Aorta (tissue), 5 donors: Measurements from ENCODE around the gene KDM3B. TPM values are rescaled to one million over a fixed set of nuclear protein-coding genes. Genes with fewer than 3 reads are reported as not detected.
"Not testable (repeated sequence)": the region's sequence is repeated elsewhere in the genome, so short reads cannot be mapped to it uniquely, and the experiment has no call there.

Source experiments
- ATAC-seq: fragments of 200-7000 bp; cut with Tn5 transposase; one replicate; pipeline ENCODE4 v1.9.1; 2022; ENCODE audit warnings: moderate library complexity; ENCODE audit not compliant: low FRiP score
- DNase-seq, 2 donors: peaks; one replicate each; pipeline ENCODE4 v3.0.0-alpha.2; 2020
- H3K27ac ChIP-seq, 2 donors: one replicate each; pipeline ENCODE4 v1.5.1; 2013; ENCODE audit warnings: low read length in 2 of 2, mild to moderate bottlenecking in 2 of 2, moderate library complexity in 2 of 2, control low read depth in 1 of 2, inconsistent platforms in 1 of 2, low read depth in 1 of 2
- H3K27me3 ChIP-seq, 2 donors: one replicate each; pipeline ENCODE4 v1.6.1; 2013; ENCODE audit warnings: control low read depth in 1 of 2, low read length in 1 of 2, mild to moderate bottlenecking in 1 of 2, moderate library complexity in 1 of 2; ENCODE audit not compliant: insufficient read depth in 2 of 2, control insufficient read depth in 1 of 2
- H3K36me3 ChIP-seq, 2 donors: one replicate each; pipeline ENCODE4 v1.6.1; 2013; ENCODE audit warnings: control low read depth in 1 of 2, low read length in 1 of 2, mild to moderate bottlenecking in 1 of 2; ENCODE audit not compliant: insufficient read depth in 2 of 2, control insufficient read depth in 1 of 2
- H3K4me1 ChIP-seq, 2 donors: one replicate each; pipeline ENCODE4 v1.6.1; 2013; ENCODE audit warnings: low read length in 2 of 2, control low read depth in 1 of 2, mild to moderate bottlenecking in 1 of 2, moderate library complexity in 1 of 2; ENCODE audit not compliant: insufficient read depth in 2 of 2, control insufficient read depth in 1 of 2
- H3K4me3 ChIP-seq, 2 donors: one replicate each; pipeline ENCODE4 v1.5.1; 2013; ENCODE audit warnings: low read length in 2 of 2, control low read depth in 1 of 2, mild to moderate bottlenecking in 1 of 2
- H3K9me3 ChIP-seq: one replicate; pipeline ENCODE4 v1.6.1; 2013; ENCODE audit warnings: mild to moderate bottlenecking, low read length; ENCODE audit not compliant: control insufficient read depth
- WGBS, 2 donors: extraction: QIAGEN DNeasy Blood & Tissue Kit; methylation state at CpG; one replicate each; pipeline ENCODE4 v1.1.7; 2013; 5-methylcytosine and 5-hydroxymethylcytosine counted together
- intact Hi-C, 2 donors: fragments of 100-400 bp; cut with DNase I; formaldehyde crosslinking; loops; one replicate each; pipeline versions ENCODE4 v1.14.2 to v1.15.0; 2022
- polyA plus RNA-seq, 2 donors: library from polyadenylated mRNA; stranded (reverse); fragments of 200-250 nt; gene quantifications; one replicate each; pipeline ENCODE4 v1.2.3, GENCODE V29; 2013
- total RNA-seq, 2 donors: library from RNA; stranded (reverse); fragmentation: NEBNext Ultra II Directional; extraction: Animal tissue kit (Norgen Biotek cat#: 25700); gene quantifications; one replicate each; pipeline ENCODE4 v1.2.1, GENCODE V29; 2021
- donor health status: healthy with polysubstance abuse.
- donor health status: Bipolar disorder and iron deficiency.
- donor health status: DM: no; HTN: no; CAD: no.
- donor health status: DM: no; HTN: no; CAD: no.
- donor health status: DM: yes; HTN: yes; CAD: no.

KDM3B gene
- total and polyA plus RNA-seq, 4 donors = 17.4 to 66.0 (median 41.6) TPM

- no peak overlapping the region for H3K27ac ChIP-seq
- intact Hi-C loops = no loop called here
- 34 to 41% methylated on average over 3 of the region's 3 CpGs for WGBS, 2 donors
Observed at GRCh38 chr5:138370537-138370936, 18.1 kb downstream of the KDM3B start.

DNA sequence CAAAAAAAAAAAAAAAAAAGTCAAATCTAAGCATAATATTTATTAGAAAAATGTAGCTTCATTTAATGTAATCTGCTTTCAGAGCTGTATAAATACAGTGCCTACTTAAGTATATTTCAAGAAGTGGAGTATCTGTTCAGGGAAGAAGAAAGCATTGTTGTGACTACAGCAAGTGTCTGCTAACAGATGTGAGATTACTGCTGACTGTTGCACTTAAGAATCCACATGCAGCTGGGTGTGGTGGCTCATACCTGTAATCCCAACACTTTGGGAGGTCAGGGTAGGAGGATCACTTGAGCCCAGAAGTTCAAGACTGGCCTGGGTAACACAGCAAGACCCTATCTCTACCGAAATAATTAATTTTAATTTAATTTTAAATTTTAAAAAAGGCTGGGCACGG lies 19.0 kb downstream of the KDM3B start:
- WGBS, 2 donors = 93 to 94% methylated on average over 2 of the region's 2 CpGs
- H3K4me1 ChIP-seq = peaks cover 0 to 2% of the 10 kb centered on the region in 2 donors

More at GRCh38 chr5:138370537-138370936, 18.1 kb downstream of the KDM3B start:
- DNase-seq (no peak), ATAC-seq (no peak)
- Histone ChIP-seq H3K27me3 (no peaks in the 10 kb centered on the region), H3K36me3 (peaks cover 0 to 2% of the 10 kb centered on the region in 2 donors), H3K9me3 (no peaks in the 10 kb centered on the region), H3K4me1 (peaks cover 0 to 2% of the 10 kb centered on the region in 2 donors), H3K4me3 (no peak overlapping the region)

DNA sequence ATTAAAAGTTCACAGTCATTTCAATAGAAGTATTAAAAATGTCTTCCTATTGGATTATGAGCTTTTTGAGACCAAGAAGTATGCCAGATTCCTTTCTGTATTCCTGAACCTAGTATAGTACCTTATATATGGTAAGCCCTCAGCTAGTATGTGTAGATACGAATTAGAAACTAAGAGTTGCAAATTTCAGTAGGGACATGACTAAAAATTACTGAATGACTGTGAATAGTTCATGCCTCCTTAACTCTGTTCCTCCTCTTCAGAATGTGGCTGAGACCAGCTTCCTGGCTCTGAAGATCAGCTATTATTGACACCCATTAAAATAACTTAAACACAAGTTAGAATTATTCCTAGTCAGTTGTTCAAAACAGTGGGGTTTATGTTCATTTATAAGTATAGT lies 19.7 kb downstream of the KDM3B start:
- Histone ChIP-seq H3K36me3 (peaks cover 0 to 2% of the 10 kb centered on the region in 2 donors), H3K4me1 (no peaks in the 10 kb centered on the region), H3K9me3 (no peaks in the 10 kb centered on the region), H3K27ac (no peak overlapping the region), H3K27me3 (no peaks in the 10 kb centered on the region), H3K4me3 (no peak overlapping the region)
- intact Hi-C loops = no loop called here
- no peak for ATAC-seq
- DNase-seq = no peak
- WGBS, 2 donors = 76 to 78% methylated on average over 1 of the region's 1 CpG

More for the DNA sequence above, 19.0 kb downstream of the KDM3B start:
- Histone ChIP-seq H3K27me3 (no peaks in the 10 kb centered on the region), H3K27ac (no peak overlapping the region), H3K4me3 (no peak overlapping the region), H3K9me3 (no peaks in the 10 kb centered on the region), H3K36me3 (peaks cover 0 to 2% of the 10 kb centered on the region in 2 donors)
- intact Hi-C loops = no loop called here
- ATAC-seq (no peak), DNase-seq (no peak)

- H3K9me3 ChIP-seq = no peaks in the 10 kb centered on the region
- H3K4me1 ChIP-seq = no peaks in the 10 kb centered on the region
- DNase-seq = no peak
- H3K27me3 ChIP-seq = no peaks in the 10 kb centered on the region
- ATAC-seq = no peak
- H3K27ac ChIP-seq = no peak overlapping the region
- H3K4me3 ChIP-seq = no peak overlapping the region
- 67 to 76% methylated on average over 5 of the region's 5 CpGs for WGBS, 2 donors
- intact Hi-C loops = no loop called here
- H3K36me3 ChIP-seq = peaks cover 0 to 2% of the 10 kb centered on the region in 2 donors
Observed at GRCh38 chr5:138372653-138373052, 20.2 kb downstream of the KDM3B start.

DNA sequence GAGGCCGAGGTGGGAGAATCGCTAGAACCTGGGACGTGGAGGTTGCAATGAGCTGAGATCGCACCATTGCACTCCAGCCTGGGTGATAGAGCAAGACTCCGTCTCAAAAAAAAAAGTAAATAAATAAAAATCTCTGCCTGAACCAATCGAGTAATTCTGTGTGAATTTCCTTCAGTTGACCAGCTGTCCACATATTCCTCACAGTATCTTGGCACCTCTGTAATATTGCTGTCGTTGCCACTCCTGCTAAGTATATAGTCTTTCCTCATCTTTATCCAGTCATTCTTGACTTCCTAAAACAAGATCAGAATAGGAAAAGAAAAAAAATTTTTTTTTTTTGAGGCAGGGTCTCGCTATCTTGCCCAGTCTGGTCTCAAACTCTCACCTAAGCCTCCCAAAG lies 29.9 kb downstream of the KDM3B start:
- Histone ChIP-seq H3K4me3 (no peak overlapping the region), H3K36me3 (peaks cover 6 to 7% of the 10 kb centered on the region in 2 donors), H3K4me1 (no peaks in the 10 kb centered on the region), H3K27ac (no peak overlapping the region), H3K27me3 (no peaks in the 10 kb centered on the region), H3K9me3 (no peaks in the 10 kb centered on the region)
- intact Hi-C loops = no loop called here
- 94 to 96% methylated on average over 8 of the region's 8 CpGs for WGBS, 2 donors
- ATAC-seq = no peak
- no peak for DNase-seq

GRCh38 chr5:138385660-138386059 lies 33.2 kb downstream of the KDM3B start:
- DNase-seq (no peak), ATAC-seq (no peak)
- Histone ChIP-seq H3K9me3 (no peaks in the 10 kb centered on the region), H3K4me3 (no peak overlapping the region), H3K36me3 (peaks cover 5 to 7% of the 10 kb centered on the region in 2 donors), H3K4me1 (no peaks in the 10 kb centered on the region), H3K27me3 (no peaks in the 10 kb centered on the region), H3K27ac (no peak overlapping the region)
- intact Hi-C loops = no loop called here
- WGBS, 2 donors = 30% methylated on average over 1 of the region's 1 CpG

DNA sequence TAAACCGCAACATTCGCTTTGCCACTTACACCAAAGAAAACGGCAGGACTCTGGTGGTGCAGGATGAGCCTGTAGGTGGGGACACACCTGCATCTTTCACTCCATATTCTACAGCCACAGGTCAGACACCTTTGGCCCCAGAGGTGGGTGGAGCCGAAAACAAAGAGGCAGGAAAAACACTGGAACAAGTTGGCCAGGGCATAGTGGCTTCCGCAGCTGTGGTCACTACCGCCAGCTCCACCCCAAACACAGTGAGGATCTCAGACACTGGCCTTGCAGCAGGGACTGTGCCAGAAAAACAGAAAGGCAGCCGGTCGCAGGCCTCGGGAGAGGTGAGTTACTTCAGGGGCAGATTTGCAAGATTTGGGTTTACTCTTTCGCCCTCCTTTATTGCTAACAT lies 33.8 kb downstream of the KDM3B start:
- WGBS, 2 donors = 88% methylated on average over 10 of the region's 10 CpGs
- ATAC-seq = no peak
- intact Hi-C loops = no loop called here

DNA sequence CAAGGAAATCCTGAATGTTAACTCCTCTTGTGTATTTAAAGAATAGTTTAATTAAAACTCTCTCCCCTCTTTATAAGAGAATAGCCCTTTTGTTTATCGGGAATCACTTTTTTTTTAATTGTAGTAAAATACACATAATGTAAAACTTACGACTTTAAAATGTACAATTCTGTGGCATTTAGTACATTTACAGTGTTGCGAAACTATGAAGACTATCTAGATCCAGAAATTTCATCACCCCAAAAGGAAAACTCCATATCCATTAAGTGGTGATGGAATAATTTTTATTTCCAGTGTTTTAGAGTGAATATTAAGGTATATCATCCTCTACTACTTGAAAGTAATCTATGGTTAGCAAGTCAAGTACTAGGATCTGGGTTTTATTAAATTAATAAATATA lies 36.8 kb downstream of the KDM3B start:
- intact Hi-C loops = no loop called here

More for the DNA sequence above, 33.8 kb downstream of the KDM3B start:
- H3K4me1 ChIP-seq = no peaks in the 10 kb centered on the region
- peaks cover 7% of the 10 kb centered on the region in 2 donors for H3K36me3 ChIP-seq
- DNase-seq = no peak
- no peaks in the 10 kb centered on the region for H3K27me3 ChIP-seq
- H3K9me3 ChIP-seq = no peaks in the 10 kb centered on the region
- no peak overlapping the region for H3K27ac ChIP-seq
- H3K4me3 ChIP-seq = no peak overlapping the region

DNA sequence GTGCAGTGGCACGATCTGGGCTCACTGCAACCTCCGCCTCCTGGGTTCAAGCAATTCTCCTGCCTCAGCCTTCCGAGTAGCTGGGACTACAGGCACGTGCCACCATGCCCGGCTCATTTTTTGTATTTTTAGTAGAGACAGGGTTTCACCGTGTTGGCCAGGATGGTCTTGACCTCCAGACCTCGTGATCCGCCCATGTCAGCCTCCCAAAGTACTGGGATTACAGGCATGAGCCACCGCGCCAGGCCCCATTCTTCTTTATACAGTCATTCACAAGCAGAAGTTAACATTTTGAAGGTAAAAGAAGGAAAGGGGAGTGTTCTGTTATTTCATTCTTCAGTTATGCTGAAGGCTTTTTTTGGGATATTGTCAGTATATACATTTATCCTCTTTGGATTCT lies 37.4 kb downstream of the KDM3B start:
- not testable (repeated sequence) for ATAC-seq

More for the DNA sequence above, 36.8 kb downstream of the KDM3B start:
- WGBS, 2 donors = 94 to 96% methylated on average over 3 of the region's 3 CpGs
- Histone ChIP-seq H3K4me1 (no peaks in the 10 kb centered on the region), H3K27me3 (no peaks in the 10 kb centered on the region), H3K9me3 (no peaks in the 10 kb centered on the region), H3K36me3 (peaks cover 3 to 7% of the 10 kb centered on the region in 2 donors), H3K4me3 (no peak overlapping the region), H3K27ac (no peak overlapping the region)
- no peak for ATAC-seq
- DNase-seq = no peak

More for the DNA sequence above, 37.4 kb downstream of the KDM3B start:
- H3K4me1 ChIP-seq, intact Hi-C loops, H3K27me3 ChIP-seq, H3K36me3 ChIP-seq, H3K27ac ChIP-seq, DNase-seq, H3K4me3 ChIP-seq, H3K9me3 ChIP-seq: not testable (repeated sequence)
- WGBS, 2 donors = 91 to 92% methylated on average over 10 of the region's 10 CpGs
